GM12873 (cell line): ENCODE measurements around the gene GRPR.
A peak's percentile ranks its signal among the peaks of the same experiment; 100 is the strongest.

Experiments
- TF ChIP-seq, protein P1 (sequence below): IDR thresholded peaks from 2 replicates; pipeline ENCODE4 v1.5.1; 2012; ENCODE audit warnings: low read depth, mild to moderate bottlenecking, moderate library complexity, low read length, control low read depth; ENCODE audit not compliant: insufficient read depth; ENCODE audit errors: missing control alignments

GRPR gene

DNA sequence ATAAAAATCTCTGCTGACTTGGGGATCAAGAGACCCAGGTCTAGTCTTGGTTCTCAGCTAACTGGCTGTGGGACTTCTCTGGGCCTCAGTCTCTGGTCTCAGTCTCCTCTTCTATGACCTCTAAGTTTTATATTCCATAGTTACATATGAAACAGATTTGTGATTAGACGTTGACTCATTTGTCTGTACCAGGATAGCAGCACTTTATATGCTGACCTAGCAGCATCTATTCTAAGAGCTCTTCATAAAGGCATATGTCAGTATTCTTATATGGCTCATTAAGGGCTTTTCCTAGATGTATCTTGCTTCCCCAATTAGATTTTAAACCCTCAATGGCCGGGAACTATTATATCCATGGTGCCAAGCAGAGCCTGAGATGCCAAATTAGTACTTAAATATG is 12.7 kb downstream of the GRPR start:
- TF ChIP-seq, protein P1, sequence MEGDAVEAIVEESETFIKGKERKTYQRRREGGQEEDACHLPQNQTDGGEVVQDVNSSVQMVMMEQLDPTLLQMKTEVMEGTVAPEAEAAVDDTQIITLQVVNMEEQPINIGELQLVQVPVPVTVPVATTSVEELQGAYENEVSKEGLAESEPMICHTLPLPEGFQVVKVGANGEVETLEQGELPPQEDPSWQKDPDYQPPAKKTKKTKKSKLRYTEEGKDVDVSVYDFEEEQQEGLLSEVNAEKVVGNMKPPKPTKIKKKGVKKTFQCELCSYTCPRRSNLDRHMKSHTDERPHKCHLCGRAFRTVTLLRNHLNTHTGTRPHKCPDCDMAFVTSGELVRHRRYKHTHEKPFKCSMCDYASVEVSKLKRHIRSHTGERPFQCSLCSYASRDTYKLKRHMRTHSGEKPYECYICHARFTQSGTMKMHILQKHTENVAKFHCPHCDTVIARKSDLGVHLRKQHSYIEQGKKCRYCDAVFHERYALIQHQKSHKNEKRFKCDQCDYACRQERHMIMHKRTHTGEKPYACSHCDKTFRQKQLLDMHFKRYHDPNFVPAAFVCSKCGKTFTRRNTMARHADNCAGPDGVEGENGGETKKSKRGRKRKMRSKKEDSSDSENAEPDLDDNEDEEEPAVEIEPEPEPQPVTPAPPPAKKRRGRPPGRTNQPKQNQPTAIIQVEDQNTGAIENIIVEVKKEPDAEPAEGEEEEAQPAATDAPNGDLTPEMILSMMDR = no peak

DNA sequence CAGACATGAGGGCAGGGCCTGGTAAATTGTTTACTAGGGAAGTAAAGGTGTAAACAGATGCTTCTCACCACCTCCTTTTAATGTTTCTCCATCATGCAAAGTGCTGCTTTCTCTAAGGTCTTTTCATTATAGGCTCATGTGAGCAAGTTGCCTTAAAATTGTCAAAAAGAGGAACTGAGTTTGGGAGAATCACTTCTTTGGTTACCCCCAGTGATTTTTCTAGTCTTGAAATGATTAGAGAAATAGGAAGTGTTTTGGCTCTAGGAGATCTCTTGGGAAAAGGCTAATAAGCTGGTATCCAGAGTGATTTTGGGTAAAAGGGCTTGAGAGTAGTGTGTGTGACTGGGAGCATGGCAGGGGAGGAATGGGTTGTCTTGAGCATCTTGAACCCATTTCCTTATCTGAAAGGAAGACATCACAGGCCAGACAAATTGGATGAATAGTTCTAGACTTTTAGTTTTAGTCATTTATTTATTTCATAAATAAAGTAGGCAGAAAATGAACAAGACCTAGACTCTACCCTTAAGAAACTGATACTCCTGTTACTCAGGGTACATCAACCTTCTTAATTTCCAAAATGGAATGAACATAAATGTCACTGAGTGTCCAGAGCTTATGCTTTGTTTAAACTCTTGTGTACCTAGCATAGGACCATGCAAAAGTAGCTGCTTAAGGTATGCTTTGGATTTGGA is 14.2 kb downstream of the GRPR start:
- TF ChIP-seq, protein P1 = no peak

DNA sequence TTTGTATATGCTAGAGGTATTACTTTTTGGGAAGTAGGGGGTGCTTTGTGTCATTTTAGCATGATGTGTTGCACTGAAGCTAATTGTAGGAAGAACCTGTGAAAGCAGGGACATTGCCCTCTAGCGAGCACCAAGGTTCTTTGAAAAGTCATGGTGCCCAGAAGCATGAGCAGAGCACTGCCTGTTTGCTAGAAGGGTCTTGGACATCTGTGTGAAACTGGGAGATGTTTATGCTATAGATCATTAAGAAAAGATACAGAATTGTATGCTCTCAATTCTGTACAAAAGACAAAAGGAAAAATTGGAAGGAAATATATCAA is 14.7 kb downstream of the GRPR start:
- TF ChIP-seq, protein P1 = peak; percentile 20

DNA sequence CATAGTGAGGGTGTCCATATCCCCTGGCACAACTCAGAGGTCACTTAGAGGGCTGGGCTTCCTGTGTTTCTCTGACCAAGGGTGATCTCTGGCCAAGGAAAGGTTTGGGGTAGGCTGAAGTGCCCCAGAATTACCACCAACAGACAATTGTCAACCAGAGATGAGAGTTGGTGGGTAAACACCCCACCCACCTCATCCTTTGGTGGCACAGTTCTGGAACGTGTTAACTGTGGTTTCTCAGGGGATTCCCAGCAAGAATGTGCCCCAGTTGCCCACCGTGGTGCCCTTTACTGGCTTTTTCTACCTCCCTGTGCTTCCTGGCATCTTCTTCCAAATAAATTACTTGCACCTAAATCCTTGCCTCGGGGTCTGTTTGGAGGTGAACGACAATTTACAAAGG is 17.1 kb downstream of the GRPR start:
- TF ChIP-seq, protein P1 = no peak

DNA sequence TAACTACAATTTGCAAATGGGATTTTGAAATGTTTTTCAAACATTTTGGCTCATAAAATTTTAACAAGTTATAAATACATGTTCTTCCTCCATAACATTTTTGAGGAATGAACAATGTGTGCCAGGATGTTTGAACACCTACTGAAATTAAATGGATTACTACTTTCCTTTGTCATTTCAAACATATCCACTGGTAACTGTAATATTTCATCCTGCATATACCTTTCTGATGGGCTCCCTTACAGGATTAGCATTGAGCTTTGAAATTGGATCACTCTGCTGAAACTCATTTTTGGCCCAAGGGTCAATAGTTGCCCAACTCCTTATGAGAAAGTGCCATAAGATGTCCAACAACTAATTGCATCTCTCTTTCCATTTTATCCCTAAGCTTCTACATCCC is 17.6 kb downstream of the GRPR start:
- TF ChIP-seq, protein P1 = no peak

DNA sequence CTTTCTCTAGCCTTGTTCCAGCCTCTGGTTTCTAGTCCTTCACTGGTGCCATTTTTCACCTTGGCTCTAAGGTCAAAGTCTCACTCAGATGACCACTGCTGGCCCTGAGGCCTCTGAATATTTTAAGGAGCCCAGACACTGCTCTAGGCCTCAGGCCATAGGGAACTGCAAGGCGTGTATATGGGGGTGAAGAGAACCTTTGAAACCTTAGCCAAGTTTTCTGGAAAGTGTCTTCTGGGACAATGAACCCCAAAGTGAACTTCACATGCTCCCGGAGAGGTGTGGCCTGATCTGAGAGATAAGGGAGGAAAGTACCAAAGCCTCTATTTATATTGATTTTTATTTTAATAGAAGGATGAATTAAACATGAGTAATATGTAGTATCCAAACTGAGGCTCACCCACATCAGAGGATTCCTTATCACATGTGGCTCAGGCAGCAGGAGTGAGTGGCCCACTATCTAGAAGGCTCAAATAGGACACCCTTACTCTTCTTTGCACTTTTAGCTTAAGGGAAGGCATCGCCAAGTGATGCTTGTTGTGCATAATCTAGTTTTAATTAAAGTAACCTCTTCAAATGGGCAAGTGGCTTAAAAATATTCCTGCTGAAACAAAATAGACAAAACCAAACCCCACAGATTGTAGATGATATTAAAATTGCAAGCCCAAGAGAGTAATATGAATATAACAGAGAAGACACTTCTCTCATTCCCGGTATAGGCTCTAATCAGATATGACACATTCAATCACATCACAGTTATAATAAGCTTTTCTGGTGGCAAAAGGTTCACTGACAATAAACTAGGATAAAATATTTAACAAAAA is 18.3 kb downstream of the GRPR start:
- TF ChIP-seq, protein P1 = no peak

DNA sequence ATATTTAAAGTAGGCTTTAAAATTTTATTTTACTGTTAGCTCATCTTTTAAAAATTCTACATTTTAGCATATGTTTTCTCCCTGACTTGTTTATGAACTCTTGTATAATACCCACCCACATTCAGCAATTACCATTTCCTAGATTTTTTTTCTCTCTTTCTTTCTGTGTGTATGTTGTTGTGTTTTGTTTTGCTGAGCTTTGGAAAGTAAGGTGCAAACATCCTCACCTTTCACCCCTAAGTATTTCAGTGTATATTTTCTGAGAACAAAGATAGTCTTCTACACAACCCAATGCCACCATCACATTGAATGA is 18.8 kb downstream of the GRPR start:
- TF ChIP-seq, protein P1 = no peak
